Trophoblast cell (in vitro differentiated cells and primary cell): ENCODE data around the gene MEPE.

ENCODE experiments used
- DNase-seq, 2 donors: peaks; one replicate each; pipeline ENCODE4 v3.0.0-alpha.2; 2016
- H2AFZ ChIP-seq: 2 replicates; pipeline ENCODE4 v1.6.1; 2013; ENCODE audit warnings: low read length, moderate library complexity, mild to moderate bottlenecking; ENCODE audit not compliant: insufficient read depth, poor library complexity
- H2AK5ac ChIP-seq: 2 replicates; pipeline ENCODE4 v1.6.1; 2013; ENCODE audit warnings: mild to moderate bottlenecking, low read length
- H2BK120ac ChIP-seq: 2 replicates; pipeline ENCODE4 v1.6.1; 2013; ENCODE audit warnings: low read length, mild to moderate bottlenecking, moderate library complexity; ENCODE audit not compliant: insufficient read depth, poor library complexity
- H2BK12ac ChIP-seq: 2 replicates; pipeline ENCODE4 v1.6.1; 2013; ENCODE audit warnings: mild to moderate bottlenecking, low read length, moderate library complexity
- H2BK5ac ChIP-seq: 2 replicates; pipeline ENCODE4 v1.6.1; 2013; ENCODE audit warnings: low read length, low read depth, moderate library complexity, mild to moderate bottlenecking; ENCODE audit not compliant: poor library complexity
- H3K14ac ChIP-seq: 2 replicates; pipeline ENCODE4 v1.6.1; 2013; ENCODE audit warnings: mild to moderate bottlenecking, low read length
- H3K18ac ChIP-seq: 2 replicates; pipeline ENCODE4 v1.6.1; 2013; ENCODE audit warnings: mild to moderate bottlenecking, low read length
- H3K23ac ChIP-seq: 2 replicates; pipeline ENCODE4 v1.6.1; 2013; ENCODE audit warnings: low read length
- H3K27ac ChIP-seq: 2 replicates; pipeline ENCODE4 v1.5.1; 2013; ENCODE audit warnings: low read depth, mild to moderate bottlenecking, inconsistent platforms, low read length, moderate library complexity
- H3K27me3 ChIP-seq: 2 replicates; pipeline ENCODE4 v1.6.1; 2013; ENCODE audit warnings: inconsistent platforms, mild to moderate bottlenecking, low read length, moderate library complexity; ENCODE audit not compliant: insufficient read depth
- H3K36me3 ChIP-seq, 2 experiments: 1 replicate in 1 of 2; 2 replicates in 1 of 2; pipeline ENCODE4 v1.6.1; 2013; ENCODE audit warnings: low read length in 2 of 2, mild to moderate bottlenecking in 2 of 2, moderate library complexity in 1 of 2; ENCODE audit not compliant: insufficient read depth in 2 of 2, control insufficient read depth in 1 of 2
- H3K4ac ChIP-seq: 2 replicates; pipeline ENCODE4 v1.6.1; 2013; ENCODE audit warnings: low read depth, mild to moderate bottlenecking, low read length, moderate library complexity
- H3K4me1 ChIP-seq, 2 experiments: 1 replicate in 1 of 2; 2 replicates in 1 of 2; pipeline ENCODE4 v1.6.1; 2013; ENCODE audit warnings: low read length in 2 of 2, mild to moderate bottlenecking in 2 of 2, moderate library complexity in 1 of 2; ENCODE audit not compliant: insufficient read depth in 2 of 2, control insufficient read depth in 1 of 2
- H3K4me2 ChIP-seq: 2 replicates; pipeline ENCODE4 v1.6.1; 2013; ENCODE audit warnings: inconsistent platforms, mild to moderate bottlenecking, low read length, moderate library complexity
- H3K4me3 ChIP-seq: 2 replicates; pipeline ENCODE4 v1.5.1; 2013; ENCODE audit warnings: mild to moderate bottlenecking, low read depth, low read length, inconsistent platforms
- H3K79me1 ChIP-seq: one replicate; pipeline ENCODE4 v1.6.1; 2013; ENCODE audit warnings: low read length
- H3K79me2 ChIP-seq: 2 replicates; pipeline ENCODE4 v1.6.1; 2013; ENCODE audit warnings: low read length, mild to moderate bottlenecking; ENCODE audit not compliant: control insufficient read depth, insufficient read depth, poor library complexity
- H3K9ac ChIP-seq: 2 replicates; pipeline ENCODE4 v1.6.1; 2013; ENCODE audit warnings: mild to moderate bottlenecking, low read length
- H3K9me3 ChIP-seq: 2 replicates; pipeline ENCODE4 v1.6.1; 2013; ENCODE audit warnings: low read depth, mild to moderate bottlenecking, control low read depth, inconsistent platforms, low read length; ENCODE audit not compliant: insufficient read depth
- H4K12ac ChIP-seq: 2 replicates; pipeline ENCODE4 v1.6.1; 2013; ENCODE audit warnings: low read depth, mild to moderate bottlenecking, low read length, moderate library complexity
- H4K8ac ChIP-seq: 2 replicates; pipeline ENCODE4 v1.6.1; 2013; ENCODE audit warnings: low read depth, mild to moderate bottlenecking, low read length, moderate library complexity
- H4K91ac ChIP-seq: one replicate; pipeline ENCODE4 v1.6.1; 2013; ENCODE audit warnings: low read depth, mild to moderate bottlenecking, low read length, moderate library complexity
- WGBS: extraction: QIAGEN DNeasy Blood & Tissue Kit; methylation state at CpG from one replicate; pipeline ENCODE4 v1.1.7; 2013; ENCODE audit warnings: missing lambda C conversion rate; ENCODE audit not compliant: insufficient read length, insufficient coverage; ENCODE audit errors: extremely low coverage; 5-methylcytosine and 5-hydroxymethylcytosine counted together

MEPE gene

GRCh38 chr4:87856816-87857215, 24.0 kb downstream of the MEPE start:
- Histone ChIP-seq H3K23ac (no peak overlapping the region), H3K27ac (no peak overlapping the region), H3K79me2 (no peaks in the 10 kb centered on the region), H3K27me3 (no peaks in the 10 kb centered on the region), H2BK5ac (no peak overlapping the region), H3K14ac (no peak overlapping the region), H3K4ac (no peak overlapping the region), H3K18ac (no peak overlapping the region), H3K36me3 (peaks cover 0 to 2% of the 10 kb centered on the region in 2 experiments), H2BK120ac (no peak overlapping the region), H3K4me1 (peaks cover 3 to 7% of the 10 kb centered on the region in 2 experiments), H3K4me3 (no peak overlapping the region), H3K9me3 (no peaks in the 10 kb centered on the region), H4K12ac (no peak overlapping the region), H2AK5ac (no peak overlapping the region), H3K79me1 (peaks cover 7% of the 10 kb centered on the region), H3K4me2 (no peak overlapping the region), H4K8ac (no peak overlapping the region), H3K9ac (no peak overlapping the region), H4K91ac (no peak overlapping the region), H2BK12ac (no peak overlapping the region), H2AFZ (no peak overlapping the region)
- DNase-seq: peak in 1 of 2 donors; percentile 20
- no CpG with 5 or more reads among the region's 1 CpG for WGBS

- DNase-seq: peak; percentile 55 to 73
These were observed 25.0 kb downstream of the MEPE start for GRCh38 chr4:87857789-87858188.

GRCh38 chr4:87862236-87862635, 29.5 kb downstream of the MEPE start:
- H2BK12ac ChIP-seq: no peak overlapping the region
- peaks cover 0 to 7% of the 10 kb centered on the region in 2 experiments for H3K4me1 ChIP-seq
- H2AFZ ChIP-seq: no peak overlapping the region
- no peak overlapping the region for H3K4me3 ChIP-seq
- no peak overlapping the region for H4K91ac ChIP-seq
- no peak overlapping the region for H4K12ac ChIP-seq
- H3K9ac ChIP-seq: no peak overlapping the region
- H3K9me3 ChIP-seq: no peaks in the 10 kb centered on the region
- no peak overlapping the region for H3K18ac ChIP-seq
- no CpG with 5 or more reads among the region's 2 CpGs for WGBS
- no peak overlapping the region for H2BK5ac ChIP-seq
- no peaks in the 10 kb centered on the region for H3K79me2 ChIP-seq
- no peaks in the 10 kb centered on the region for H3K27me3 ChIP-seq
- H2AK5ac ChIP-seq: no peak overlapping the region
- no peak overlapping the region for H2BK120ac ChIP-seq
- no peak overlapping the region for H3K4me2 ChIP-seq
- no peak overlapping the region for H3K4ac ChIP-seq
- H3K23ac ChIP-seq: no peak overlapping the region
- no peak overlapping the region for H3K27ac ChIP-seq
- H3K36me3 ChIP-seq: no peaks in the 10 kb centered on the region
- DNase-seq: no peak
- peaks cover 8% of the 10 kb centered on the region for H3K79me1 ChIP-seq
- no peak overlapping the region for H4K8ac ChIP-seq
- H3K14ac ChIP-seq: no peak overlapping the region

More at GRCh38 chr4:87857789-87858188, 25.0 kb downstream of the MEPE start:
- no peak overlapping the region for H3K23ac ChIP-seq
- H3K4me1 ChIP-seq: peaks cover 3 to 7% of the 10 kb centered on the region in 2 experiments
- H3K79me2 ChIP-seq: no peaks in the 10 kb centered on the region
- H2AFZ ChIP-seq: no peak overlapping the region
- no peak overlapping the region for H3K27ac ChIP-seq
- no peak overlapping the region for H3K4me2 ChIP-seq
- no peak overlapping the region for H2BK120ac ChIP-seq
- no peaks in the 10 kb centered on the region for H3K27me3 ChIP-seq
- H2BK12ac ChIP-seq: peak overlapping the region; percentile 89
- H3K14ac ChIP-seq: no peak overlapping the region
- H3K9me3 ChIP-seq: no peaks in the 10 kb centered on the region
- WGBS: no CpG with 5 or more reads among the region's 5 CpGs
- H2AK5ac ChIP-seq: no peak overlapping the region
- no peak overlapping the region for H4K8ac ChIP-seq
- H4K12ac ChIP-seq: no peak overlapping the region
- no peak overlapping the region for H3K9ac ChIP-seq
- no peak overlapping the region for H4K91ac ChIP-seq
- H3K79me1 ChIP-seq: peaks cover 7% of the 10 kb centered on the region
- H2BK5ac ChIP-seq: no peak overlapping the region
- H3K18ac ChIP-seq: peak overlapping the region; percentile 1
- H3K4me3 ChIP-seq: no peak overlapping the region
- H3K4ac ChIP-seq: no peak overlapping the region
- peaks cover 0 to 2% of the 10 kb centered on the region in 2 experiments for H3K36me3 ChIP-seq

- H4K8ac ChIP-seq: no peak overlapping the region
- peak overlapping the region; percentile 18 for H4K91ac ChIP-seq
These were observed 30.7 kb downstream of the MEPE start for GRCh38 chr4:87863486-87863885.

More at GRCh38 chr4:87863486-87863885, 30.7 kb downstream of the MEPE start:
- H2BK120ac ChIP-seq: no peak overlapping the region
- H3K79me2 ChIP-seq: no peaks in the 10 kb centered on the region
- no peak overlapping the region for H3K23ac ChIP-seq
- DNase-seq: no peak
- no peak overlapping the region for H2AFZ ChIP-seq
- peak overlapping the region; percentile 59 for H3K4me3 ChIP-seq
- no peak overlapping the region for H3K4ac ChIP-seq
- no peak overlapping the region for H3K18ac ChIP-seq
- H2BK5ac ChIP-seq: no peak overlapping the region
- peaks cover 0 to 3% of the 10 kb centered on the region in 2 experiments for H3K4me1 ChIP-seq
- H2BK12ac ChIP-seq: no peak overlapping the region
- WGBS: no CpG with 5 or more reads among the region's 23 CpGs
- no peaks in the 10 kb centered on the region for H3K36me3 ChIP-seq
- no peaks in the 10 kb centered on the region for H3K9me3 ChIP-seq
- H3K9ac ChIP-seq: no peak overlapping the region
- H3K27me3 ChIP-seq: no peaks in the 10 kb centered on the region
- H2AK5ac ChIP-seq: no peak overlapping the region
- H4K12ac ChIP-seq: no peak overlapping the region
- H3K79me1 ChIP-seq: peaks cover 8% of the 10 kb centered on the region
- no peak overlapping the region for H3K14ac ChIP-seq
- H3K27ac ChIP-seq: no peak overlapping the region
- H3K4me2 ChIP-seq: peak overlapping the region; percentile 48
